Brain microvascular endothelial cell (primary cell): Measurements from ENCODE around the gene DRD3.

Experiments
- DNase-seq: peaks from one replicate; pipeline ENCODE4 v3.0.0-alpha.2; 2020
- H3K27ac ChIP-seq: fragments of 250-450 bp; sonication (Bioruptor Pico); 2 replicates; pipeline ENCODE4 v1.5.1; 2020; ENCODE audit warnings: mild to moderate bottlenecking, moderate library complexity
- H3K27me3 ChIP-seq: fragments of 250-450 bp; sonication (Bioruptor Pico); replicated peaks from 2 replicates; pipeline ENCODE4 v1.5.1; 2020; ENCODE audit warnings: mild to moderate bottlenecking
- H3K36me3 ChIP-seq: fragments of 250-450 bp; sonication (Bioruptor Pico); replicated peaks from 2 replicates; pipeline ENCODE4 v1.5.1; 2020; ENCODE audit warnings: mild to moderate bottlenecking
- H3K4me3 ChIP-seq: 2 replicates; pipeline ENCODE4 v1.5.1; 2011; ENCODE audit warnings: low read depth, mild to moderate bottlenecking, control low read depth, low read length, moderate library complexity
- CTCF ChIP-seq: IDR thresholded peaks from 2 replicates; pipeline ENCODE4 v1.5.1; 2011; ENCODE audit warnings: low read depth, mild to moderate bottlenecking, moderate library complexity, low read length, control low read depth, inconsistent platforms; ENCODE audit errors: missing control alignments
- in situ Hi-C: cut with HindIII; loops from 2 replicates; pipeline ENCODE4 v1.10.0; 2017; ENCODE audit warnings: low sequenced_read_pairs, low pct_ligation_motif_present

The DRD3 gene

GRCh38 chr3:114115143-114115542 is 63.7 kb downstream of the DRD3 start:
- no peaks in the 10 kb centered on the region for H3K27me3 ChIP-seq
- TF ChIP-seq CTCF = no peak
- in situ Hi-C loops = no loop called here

GRCh38 chr3:114114719-114115118 is 64.1 kb downstream of the DRD3 start:
- no peaks in the 10 kb centered on the region for H3K27me3 ChIP-seq
- no peak overlapping the region for H3K4me3 ChIP-seq
- no peaks in the 10 kb centered on the region for H3K36me3 ChIP-seq
- no peak overlapping the region for H3K27ac ChIP-seq
- in situ Hi-C loops = no loop called here
- no peak for TF ChIP-seq CTCF
- no peak for DNase-seq

More at GRCh38 chr3:114115143-114115542, 63.7 kb downstream of the DRD3 start:
- Histone ChIP-seq H3K4me3 (no peak overlapping the region), H3K27ac (no peak overlapping the region), H3K36me3 (no peaks in the 10 kb centered on the region)
- no peak for DNase-seq

- no peak for DNase-seq
- TF ChIP-seq CTCF = no peak
- Histone ChIP-seq H3K36me3 (no peaks in the 10 kb centered on the region), H3K4me3 (no peak overlapping the region), H3K27ac (no peak overlapping the region), H3K27me3 (no peaks in the 10 kb centered on the region)
- in situ Hi-C loops = no loop called here
Measured at GRCh38 chr3:114112696-114113095, 66.2 kb downstream of the DRD3 start.

GRCh38 chr3:114111060-114111770 is 67.6 kb downstream of the DRD3 start:
- DNase-seq = no peak
- Histone ChIP-seq H3K27ac (no peak overlapping the region), H3K27me3 (no peaks in the 10 kb centered on the region), H3K36me3 (no peaks in the 10 kb centered on the region), H3K4me3 (no peak overlapping the region)
- in situ Hi-C loops = no loop called here
- no peak for TF ChIP-seq CTCF

GRCh38 chr3:114110439-114110838 is 68.4 kb downstream of the DRD3 start:
- no peak for TF ChIP-seq CTCF
- in situ Hi-C loops = no loop called here
- Histone ChIP-seq H3K36me3 (no peaks in the 10 kb centered on the region), H3K27ac (no peak overlapping the region), H3K27me3 (no peaks in the 10 kb centered on the region), H3K4me3 (no peak overlapping the region)
- no peak for DNase-seq

- H3K27ac ChIP-seq = no peak overlapping the region
- H3K27me3 ChIP-seq = no peaks in the 10 kb centered on the region
- no peak for DNase-seq
- H3K4me3 ChIP-seq = no peak overlapping the region
- no peaks in the 10 kb centered on the region for H3K36me3 ChIP-seq
- no peak for TF ChIP-seq CTCF
- in situ Hi-C loops = no loop called here
Measured at GRCh38 chr3:114108137-114108536, 70.7 kb downstream of the DRD3 start.
